HG03469 (cell line): ENCODE measurements around the gene PREB.
"Not testable (repeated sequence)": the region's sequence is repeated elsewhere in the genome, so short reads cannot be mapped to it uniquely, and the experiment has no call there.

ENCODE experiments used
- ATAC-seq: cut with Tn5 transposase; IDR thresholded peaks from one replicate; pipeline ENCODE4 v1.9.1; 2021; ENCODE audit warnings: mild to moderate bottlenecking, moderate library complexity, moderate number of reproducible peaks; ENCODE audit not compliant: unreplicated experiment

PREB gene

GRCh38 chr2:27133905-27134780, at the start of gene PREB:
Gene PREB, minus strand, starts transcription at chr2:27134636. Its CDS starts 215 bp downstream, at chr2:27134421.
- ATAC-seq: peak; percentile 66

GRCh38 chr2:27184115-27184514, 49.7 kb upstream of the PREB start:
- no peak for ATAC-seq

GRCh38 chr2:27182346-27182745, 47.9 kb upstream of the PREB start:
- no peak for ATAC-seq

- ATAC-seq: no peak
Measured at GRCh38 chr2:27179344-27180000, 45.0 kb upstream of the PREB start.

GRCh38 chr2:27178469-27178868, 44.0 kb upstream of the PREB start:
- no peak for ATAC-seq

GRCh38 chr2:27177441-27178351, 43.3 kb upstream of the PREB start:
- no peak for ATAC-seq

- not testable (repeated sequence) for ATAC-seq
Measured at GRCh38 chr2:27175781-27176180, 41.3 kb upstream of the PREB start.

GRCh38 chr2:27175330-27175729, 40.9 kb upstream of the PREB start:
- ATAC-seq: no peak

- no peak for ATAC-seq
Measured at GRCh38 chr2:27174638-27175037, 40.2 kb upstream of the PREB start.

- no peak for ATAC-seq
Measured at GRCh38 chr2:27171351-27171848, 37.0 kb upstream of the PREB start.

GRCh38 chr2:27170581-27171337, 36.3 kb upstream of the PREB start:
- no peak for ATAC-seq

GRCh38 chr2:27164960-27165763, 30.7 kb upstream of the PREB start:
- ATAC-seq: no peak

GRCh38 chr2:27162151-27163121, 28.0 kb upstream of the PREB start:
- no peak for ATAC-seq

- no peak for ATAC-seq
Measured at GRCh38 chr2:27160191-27160590, 25.8 kb upstream of the PREB start.

GRCh38 chr2:27159271-27159670, 24.8 kb upstream of the PREB start:
- no peak for ATAC-seq

GRCh38 chr2:27158468-27158867, 24.0 kb upstream of the PREB start:
- no peak for ATAC-seq

- no peak for ATAC-seq
Measured at GRCh38 chr2:27155069-27155520, 20.7 kb upstream of the PREB start.

GRCh38 chr2:27154488-27154887, 20.1 kb upstream of the PREB start:
- ATAC-seq: no peak
